CD4-positive, alpha-beta T cell treated with Interleukin-17A for 4 hours (primary cell): ENCODE data around the gene RNF40.

ENCODE experiments used
- DNase-seq: peaks from one replicate; pipeline ENCODE4 v3.0.0-alpha.2; 2020; ENCODE audit warnings: mixed read lengths

Gene RNF40

DNA sequence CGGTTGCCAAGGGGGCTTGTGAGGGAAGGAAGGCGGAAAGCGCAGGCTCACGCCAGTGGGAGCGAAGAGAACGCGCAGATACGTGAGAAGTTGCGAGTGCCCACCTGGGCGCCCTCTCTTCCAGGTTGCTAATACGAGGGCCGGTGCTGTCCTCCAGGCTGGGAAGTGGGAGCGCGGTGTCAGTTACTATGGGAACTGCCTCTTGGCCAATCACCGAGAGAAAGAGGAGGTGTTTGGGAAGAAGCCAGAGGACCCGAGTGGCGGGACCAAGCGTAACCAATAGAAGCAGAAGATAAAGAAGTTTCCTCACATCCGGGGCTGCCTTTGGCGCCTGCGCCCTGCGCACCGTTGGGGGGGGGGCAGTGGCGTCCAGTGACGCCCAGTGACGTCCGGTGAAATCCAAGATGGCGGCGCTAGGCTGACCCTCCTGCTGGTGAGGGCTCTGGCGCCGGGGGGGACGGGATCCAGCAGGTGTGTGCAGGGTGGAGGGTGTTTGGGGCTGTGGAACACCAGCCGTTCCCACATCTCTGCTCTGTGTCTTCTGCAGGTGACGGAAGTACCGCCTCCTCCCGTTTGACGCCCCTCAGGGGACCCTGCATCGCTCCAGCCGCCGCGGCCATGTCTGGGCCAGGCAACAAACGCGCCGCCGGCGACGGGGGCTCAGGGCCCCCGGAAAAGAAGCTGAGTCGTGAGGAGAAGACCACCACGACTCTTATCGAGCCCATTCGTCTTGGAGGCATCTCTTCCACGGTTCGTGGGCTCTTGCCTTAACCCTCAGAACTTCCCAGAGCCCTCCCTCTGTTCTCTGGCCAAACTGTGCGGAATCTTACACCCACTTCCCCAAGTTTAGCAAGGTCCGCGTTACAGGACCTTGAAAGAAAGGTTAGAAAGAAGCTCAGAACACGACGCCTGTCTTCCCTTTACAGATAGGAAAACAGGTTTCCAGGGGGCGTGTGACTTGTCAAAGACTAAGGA lies at the start of gene RNF40, which contains the start of gene CFAP119:
RNF40 (plus strand) TSS at position 395 of the 975 bp plus-strand sequence; CDS start at position 619, 224 bp downstream.
CFAP119 (minus strand) TSS at position 135 of the 975 bp plus-strand sequence. CDS start 314 bp downstream, outside the sequence.
- DNase-seq: peak; percentile 91

DNA sequence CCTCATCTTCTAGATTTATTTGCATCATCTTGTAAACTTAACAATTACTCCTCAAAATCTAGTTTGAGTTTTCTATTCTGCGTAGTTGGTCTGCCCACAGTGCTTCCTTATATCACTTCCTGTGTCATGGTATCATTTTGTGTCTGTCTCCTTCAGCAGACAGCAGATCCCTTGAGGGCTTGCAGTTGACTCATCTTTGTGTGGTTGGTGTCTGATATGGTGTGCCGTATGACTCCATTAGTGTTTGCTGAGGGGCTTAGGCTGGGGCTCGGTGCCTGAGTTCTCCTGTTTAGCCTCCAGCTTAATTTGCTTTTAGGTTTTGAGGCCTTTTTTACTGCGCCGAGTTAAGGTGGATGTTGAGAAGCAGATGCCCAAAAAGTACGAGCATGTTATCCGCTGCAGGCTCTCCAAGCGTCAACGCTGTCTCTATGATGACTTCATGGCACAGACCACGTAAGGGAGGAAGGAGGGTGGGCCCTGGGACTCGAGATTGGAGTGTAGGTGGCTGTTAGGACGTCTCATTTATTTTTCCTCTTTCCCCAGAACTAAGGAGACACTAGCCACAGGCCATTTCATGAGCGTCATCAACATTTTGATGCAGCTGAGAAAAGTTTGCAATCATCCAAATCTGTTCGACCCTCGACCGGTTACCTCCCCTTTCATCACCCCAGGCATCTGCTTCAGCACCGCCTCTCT lies 46.2 kb upstream of the RNF40 start:
- DNase-seq: peak; percentile 49

DNA sequence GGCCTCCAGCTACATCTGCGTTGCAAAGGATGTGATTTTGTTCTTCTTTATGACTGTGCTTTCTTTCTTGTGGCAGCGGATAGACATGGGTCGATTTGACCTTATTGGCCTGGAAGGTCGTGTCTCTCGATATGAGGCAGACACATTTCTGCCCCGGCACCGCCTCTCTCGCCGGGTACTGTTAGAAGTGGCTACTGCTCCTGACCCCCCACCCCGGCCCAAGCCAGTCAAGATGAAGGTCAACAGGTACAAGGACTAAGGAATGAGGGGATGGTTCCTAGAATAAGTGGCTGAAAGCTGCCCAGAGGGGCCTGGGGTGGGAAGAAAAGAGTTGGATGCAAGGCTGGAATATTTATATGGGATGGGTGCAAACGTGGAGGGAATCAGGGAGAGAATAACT lies 42.0 kb upstream of the RNF40 start:
- DNase-seq: no peak

DNA sequence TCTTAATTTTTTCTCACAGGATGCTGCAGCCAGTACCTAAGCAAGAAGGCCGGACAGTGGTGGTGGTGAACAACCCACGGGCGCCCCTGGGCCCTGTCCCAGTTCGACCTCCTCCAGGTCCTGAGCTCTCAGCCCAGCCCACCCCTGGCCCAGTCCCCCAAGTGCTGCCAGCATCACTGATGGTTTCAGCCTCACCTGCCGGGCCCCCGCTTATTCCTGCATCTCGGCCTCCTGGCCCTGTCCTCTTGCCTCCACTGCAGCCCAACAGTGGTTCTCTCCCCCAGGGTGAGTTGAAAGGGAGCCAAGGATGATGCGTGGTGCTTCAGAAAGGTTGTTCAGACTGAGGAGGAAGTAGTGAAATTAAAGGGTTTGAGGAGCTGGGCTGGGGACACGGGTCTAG lies 41.4 kb upstream of the RNF40 start:
- no peak for DNase-seq

DNA sequence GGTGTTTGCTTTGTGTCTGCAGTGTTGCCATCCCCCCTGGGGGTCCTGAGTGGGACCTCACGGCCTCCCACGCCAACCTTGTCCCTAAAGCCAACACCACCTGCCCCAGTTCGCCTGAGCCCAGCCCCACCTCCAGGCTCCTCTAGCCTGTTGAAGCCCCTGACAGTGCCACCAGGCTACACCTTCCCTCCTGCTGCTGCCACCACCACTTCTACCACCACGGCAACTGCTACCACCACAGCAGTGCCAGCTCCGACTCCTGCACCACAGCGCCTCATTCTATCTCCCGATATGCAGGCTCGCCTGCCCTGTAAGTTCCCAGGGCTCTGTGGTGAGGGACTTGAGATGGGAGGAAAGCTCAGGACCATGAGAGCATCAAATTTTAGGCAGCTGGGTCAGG lies 41.0 kb upstream of the RNF40 start:
- DNase-seq: no peak

DNA sequence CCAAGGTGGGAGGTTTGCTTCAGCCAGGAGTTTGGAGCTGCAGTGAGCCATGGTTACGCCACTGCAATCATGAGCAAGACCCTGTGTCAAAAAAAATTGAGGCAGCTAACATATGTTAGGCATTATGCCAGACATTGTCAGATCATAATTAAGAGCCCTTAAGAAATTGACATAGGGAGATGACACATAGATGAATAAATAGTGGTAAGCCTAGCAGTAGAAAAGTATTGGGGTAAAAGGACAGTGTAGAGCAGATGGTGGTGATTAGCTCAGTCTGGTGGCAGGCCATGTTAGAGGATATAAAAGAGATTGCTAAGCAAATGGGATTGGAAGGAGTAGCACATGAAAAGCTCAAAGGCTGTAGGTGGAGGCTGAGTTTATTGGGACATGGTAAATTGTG lies 40.5 kb upstream of the RNF40 start:
- DNase-seq: no peak

DNA sequence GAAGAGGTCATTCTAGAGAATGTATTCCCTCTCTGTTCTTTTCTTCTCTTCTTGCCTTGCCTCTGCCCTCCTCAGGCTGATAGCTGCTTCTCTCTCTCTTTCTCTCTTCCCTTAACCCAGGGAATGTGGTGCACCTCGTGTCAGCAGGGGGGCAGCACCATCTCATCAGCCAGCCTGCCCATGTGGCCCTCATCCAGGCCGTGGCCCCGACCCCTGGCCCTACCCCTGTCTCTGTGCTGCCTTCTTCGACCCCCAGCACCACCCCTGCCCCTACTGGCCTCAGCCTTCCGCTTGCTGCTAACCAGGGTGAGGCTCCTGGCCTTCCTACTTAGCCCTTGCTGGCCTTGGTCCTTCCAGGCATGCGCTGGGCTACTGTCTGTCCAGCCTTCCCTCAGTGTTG lies 39.7 kb upstream of the RNF40 start:
- no peak for DNase-seq

DNA sequence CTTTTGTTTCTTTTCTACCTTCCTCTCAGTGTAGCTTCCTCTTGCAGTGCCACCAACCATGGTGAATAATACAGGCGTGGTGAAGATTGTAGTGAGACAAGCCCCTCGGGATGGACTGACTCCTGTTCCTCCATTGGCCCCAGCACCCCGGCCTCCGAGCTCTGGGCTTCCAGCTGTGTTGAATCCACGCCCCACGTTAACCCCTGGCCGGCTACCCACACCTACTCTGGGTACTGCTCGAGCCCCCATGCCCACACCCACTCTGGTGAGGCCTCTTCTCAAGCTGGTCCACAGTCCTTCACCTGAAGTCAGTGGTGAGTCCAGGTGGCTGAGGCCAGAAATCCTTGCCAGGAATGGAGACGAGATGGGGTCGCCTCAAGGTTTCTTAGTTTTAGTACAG lies 39.2 kb upstream of the RNF40 start:
- no peak for DNase-seq

DNA sequence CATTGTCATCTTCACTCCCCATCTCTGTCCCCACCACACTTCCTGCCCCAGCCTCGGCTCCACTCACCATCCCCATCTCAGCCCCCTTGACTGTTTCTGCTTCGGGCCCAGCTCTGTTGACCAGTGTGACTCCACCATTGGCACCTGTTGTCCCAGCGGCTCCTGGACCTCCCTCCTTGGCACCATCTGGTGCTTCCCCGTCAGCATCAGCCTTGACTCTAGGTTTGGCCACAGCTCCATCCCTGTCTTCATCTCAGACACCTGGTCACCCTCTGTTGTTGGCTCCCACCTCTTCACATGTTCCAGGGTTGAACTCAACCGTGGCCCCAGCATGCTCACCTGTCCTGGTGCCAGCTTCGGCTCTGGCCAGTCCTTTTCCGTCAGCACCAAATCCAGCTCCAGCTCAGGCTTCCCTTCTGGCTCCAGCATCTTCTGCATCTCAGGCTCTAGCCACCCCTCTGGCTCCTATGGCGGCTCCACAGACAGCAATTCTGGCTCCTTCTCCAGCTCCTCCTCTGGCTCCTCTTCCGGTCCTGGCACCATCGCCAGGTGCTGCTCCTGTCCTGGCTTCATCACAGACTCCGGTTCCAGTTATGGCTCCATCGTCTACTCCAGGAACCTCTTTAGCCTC lies 38.3 kb upstream of the RNF40 start:
- DNase-seq: no peak

DNA sequence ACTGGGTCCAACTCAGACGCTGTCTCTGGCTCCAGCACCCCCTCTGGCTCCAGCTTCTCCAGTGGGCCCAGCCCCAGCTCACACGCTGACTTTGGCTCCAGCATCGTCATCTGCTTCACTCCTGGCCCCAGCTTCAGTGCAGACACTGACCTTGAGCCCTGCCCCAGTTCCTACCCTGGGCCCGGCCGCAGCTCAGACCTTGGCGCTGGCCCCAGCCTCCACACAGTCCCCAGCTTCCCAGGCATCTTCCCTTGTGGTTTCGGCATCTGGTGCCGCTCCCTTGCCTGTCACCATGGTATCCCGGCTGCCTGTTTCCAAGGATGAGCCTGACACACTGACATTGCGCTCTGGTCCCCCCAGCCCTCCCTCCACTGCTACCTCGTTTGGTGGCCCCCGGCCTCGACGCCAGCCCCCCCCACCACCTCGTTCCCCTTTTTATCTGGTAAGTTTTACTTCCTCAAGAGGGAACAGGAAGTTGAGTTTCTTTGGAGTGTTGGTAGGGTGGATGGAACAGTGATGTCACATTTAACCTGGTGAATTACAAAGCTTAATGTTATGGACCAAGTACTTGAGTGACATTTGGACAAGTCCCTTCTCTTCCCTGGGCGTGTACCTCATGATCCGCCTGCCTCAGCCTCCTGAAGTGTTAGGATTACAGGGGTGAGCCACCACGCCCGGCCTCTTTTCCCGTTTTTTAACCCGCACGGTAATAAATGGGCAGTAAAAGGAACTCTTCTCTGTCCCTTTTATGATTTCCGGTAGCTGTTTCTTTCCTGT lies 37.3 kb upstream of the RNF40 start:
- DNase-seq: no peak

DNA sequence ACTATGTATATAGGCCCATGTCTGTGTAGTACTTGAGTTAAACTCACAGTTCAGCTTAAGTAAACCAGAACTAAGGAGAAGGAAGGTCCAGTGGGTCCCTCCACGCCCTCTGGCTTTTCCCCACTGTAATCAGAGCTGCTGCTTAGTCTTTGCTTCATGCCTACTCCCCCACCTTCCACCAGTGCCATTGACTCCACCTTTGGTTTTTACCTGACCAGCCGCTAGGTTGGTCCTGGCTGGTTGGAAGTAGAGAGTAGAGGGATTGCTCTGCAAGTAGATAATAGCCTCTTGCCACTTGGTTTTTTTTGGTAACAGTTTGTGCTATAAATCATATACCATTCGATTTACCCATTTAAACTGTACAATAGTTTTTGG lies 36.7 kb upstream of the RNF40 start:
- DNase-seq: no peak

DNA sequence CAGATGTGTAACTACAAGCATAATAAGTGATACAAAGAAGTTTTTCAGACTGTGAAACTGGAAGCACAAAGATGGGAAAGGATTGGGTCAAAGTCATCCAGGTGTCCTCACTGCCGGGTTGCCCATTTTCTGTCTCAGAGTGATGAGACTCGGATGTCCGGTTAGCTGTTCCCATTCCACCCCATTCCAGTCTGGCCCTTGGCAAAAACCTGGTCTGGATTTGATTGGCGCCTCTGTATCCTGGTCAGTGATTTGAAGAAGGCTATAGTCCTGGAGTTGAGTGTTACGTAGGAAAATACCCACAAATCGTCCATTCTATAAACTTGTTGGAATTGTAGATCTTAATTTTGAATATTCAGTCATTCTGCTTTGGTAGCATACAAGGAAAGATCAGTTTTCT lies 33.8 kb upstream of the RNF40 start:
- no peak for DNase-seq

DNA sequence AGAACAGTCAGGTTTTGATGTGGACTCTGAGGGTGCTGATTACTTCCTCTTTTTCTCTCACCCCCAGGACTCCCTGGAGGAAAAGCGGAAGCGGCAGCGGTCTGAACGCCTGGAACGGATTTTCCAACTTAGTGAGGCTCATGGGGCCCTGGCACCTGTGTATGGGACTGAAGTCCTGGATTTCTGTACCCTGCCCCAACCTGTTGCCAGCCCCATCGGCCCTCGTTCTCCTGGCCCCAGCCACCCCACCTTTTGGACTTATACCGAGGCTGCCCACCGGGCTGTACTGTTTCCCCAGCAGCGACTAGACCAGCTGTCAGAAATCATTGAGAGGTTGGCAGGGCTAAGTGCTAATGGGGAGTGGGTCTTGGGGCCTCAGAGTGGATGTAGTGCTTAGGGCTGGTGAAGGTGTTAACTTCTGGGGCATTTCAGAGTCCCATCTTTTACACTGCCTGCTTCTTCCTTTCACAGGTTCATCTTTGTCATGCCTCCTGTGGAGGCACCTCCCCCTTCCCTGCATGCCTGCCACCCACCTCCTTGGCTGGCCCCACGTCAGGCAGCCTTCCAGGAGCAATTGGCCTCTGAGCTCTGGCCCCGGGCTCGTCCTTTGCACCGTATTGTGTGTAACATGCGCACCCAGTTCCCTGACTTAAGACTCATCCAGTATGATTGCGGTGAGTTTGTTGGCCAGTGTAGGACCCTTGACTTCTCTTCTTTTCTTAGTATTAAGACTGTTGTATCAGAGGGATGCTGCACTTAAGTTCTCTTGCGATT lies 33.0 kb upstream of the RNF40 start:
- DNase-seq: no peak

DNA sequence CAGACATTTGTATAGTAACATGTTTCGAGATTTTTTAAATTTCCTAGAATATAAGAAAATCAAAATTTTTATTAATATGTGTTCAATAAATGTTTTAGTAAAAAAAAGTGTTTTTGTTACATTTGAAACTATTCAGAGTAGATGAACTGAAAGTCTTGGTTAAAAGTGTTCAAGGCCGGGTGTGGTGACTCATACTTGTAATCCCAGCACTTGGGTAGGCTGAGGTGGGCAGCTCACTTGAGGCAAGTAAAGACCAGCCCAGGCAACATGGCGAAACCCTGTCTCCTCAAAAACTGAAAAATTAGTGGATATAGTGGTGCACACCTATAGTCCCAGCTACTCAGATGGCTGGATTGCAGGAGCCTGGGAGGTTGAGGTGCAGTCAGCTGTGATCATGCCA lies 30.7 kb upstream of the RNF40 start:
- no peak for DNase-seq

DNA sequence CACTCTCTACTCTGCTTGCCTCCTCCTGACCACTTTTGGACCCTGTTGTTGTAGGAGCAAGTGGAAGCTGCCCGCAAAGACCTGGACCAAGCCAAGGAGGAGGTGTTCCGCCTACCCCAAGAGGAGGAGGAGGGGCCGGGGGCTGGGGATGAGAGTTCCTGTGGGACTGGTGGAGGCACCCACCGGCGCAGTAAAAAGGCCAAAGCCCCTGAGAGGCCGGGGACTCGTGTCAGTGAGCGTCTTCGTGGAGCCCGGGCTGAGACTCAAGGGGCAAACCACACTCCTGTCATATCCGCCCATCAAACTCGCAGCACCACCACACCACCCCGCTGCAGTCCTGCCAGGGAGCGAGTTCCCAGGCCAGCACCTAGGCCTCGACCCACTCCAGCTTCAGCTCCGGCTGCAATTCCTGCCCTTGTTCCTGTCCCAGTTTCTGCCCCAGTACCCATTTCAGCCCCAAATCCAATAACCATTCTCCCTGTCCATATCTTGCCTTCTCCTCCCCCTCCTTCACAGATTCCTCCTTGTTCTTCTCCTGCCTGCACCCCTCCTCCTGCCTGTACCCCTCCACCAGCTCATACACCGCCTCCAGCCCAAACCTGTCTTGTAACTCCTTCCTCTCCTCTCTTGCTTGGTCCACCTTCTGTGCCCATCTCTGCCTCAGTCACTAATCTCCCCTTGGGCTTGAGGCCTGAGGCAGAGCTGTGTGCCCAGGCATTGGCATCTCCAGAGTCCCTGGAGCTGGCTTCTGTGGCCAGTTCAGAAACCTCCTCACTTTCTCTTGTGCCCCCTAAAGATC lies 24.9 kb upstream of the RNF40 start:
- no peak for DNase-seq

DNA sequence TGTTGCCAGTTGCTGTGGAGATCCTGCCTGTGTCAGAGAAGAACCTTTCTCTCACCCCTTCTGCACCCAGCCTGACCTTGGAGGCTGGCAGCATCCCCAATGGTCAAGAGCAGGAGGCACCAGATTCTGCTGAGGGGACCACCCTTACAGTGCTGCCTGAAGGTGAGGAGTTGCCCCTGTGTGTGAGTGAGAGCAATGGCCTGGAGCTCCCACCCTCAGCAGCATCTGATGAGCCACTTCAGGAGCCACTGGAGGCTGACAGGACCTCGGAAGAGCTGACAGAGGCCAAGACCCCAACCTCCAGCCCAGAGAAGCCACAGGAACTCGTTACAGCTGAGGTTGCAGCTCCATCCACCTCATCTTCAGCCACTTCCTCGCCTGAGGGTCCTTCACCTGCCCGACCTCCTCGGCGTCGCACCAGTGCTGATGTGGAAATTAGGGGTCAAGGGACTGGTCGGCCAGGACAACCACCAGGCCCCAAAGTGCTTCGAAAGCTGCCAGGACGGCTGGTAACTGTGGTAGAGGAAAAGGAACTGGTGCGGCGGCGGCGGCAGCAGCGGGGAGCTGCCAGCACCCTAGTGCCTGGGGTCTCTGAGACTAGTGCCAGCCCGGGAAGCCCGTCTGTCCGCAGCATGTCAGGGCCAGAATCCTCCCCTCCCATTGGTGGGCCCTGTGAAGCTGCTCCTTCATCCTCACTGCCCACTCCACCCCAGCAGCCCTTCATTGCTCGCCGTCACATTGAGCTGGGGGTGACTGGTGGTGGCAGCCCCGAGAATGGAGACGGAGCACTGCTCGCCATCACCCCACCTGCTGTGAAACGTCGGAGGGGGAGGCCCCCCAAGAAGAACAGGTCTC lies 24.1 kb upstream of the RNF40 start:
- DNase-seq: no peak

DNA sequence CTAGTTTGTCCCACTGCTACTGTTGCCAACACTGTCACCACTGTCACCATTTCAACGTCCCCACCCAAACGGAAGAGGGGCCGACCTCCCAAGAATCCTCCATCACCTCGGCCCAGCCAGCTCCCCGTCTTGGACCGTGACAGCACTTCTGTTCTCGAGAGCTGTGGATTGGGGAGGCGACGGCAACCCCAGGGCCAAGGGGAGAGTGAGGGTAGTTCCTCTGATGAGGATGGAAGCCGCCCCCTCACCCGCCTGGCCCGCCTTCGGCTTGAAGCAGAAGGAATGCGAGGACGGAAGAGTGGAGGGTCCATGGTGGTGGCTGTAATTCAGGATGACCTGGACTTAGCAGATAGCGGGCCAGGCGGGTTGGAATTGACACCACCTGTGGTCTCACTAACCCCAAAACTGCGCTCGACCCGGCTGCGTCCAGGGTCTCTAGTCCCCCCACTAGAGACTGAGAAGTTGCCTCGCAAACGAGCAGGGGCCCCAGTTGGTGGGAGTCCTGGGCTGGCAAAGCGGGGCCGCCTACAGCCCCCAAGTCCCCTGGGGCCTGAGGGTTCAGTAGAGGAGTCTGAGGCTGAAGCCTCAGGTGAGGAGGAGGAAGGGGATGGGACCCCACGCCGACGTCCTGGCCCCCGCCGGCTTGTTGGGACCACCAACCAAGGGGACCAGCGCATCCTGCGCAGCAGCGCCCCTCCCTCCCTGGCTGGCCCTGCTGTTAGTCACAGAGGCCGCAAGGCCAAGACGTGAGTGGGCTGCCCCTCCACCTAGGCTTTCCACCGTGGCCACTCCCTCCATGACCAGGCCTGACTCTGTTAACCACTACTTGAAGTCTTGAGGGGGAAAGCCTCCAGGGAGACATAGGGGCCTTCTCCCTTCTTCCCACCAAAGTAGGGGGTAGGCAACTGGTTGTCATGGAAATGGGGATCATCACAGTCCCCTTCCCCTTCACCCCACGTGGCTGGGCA lies 22.9 kb upstream of the RNF40 start:
- DNase-seq: no peak

DNA sequence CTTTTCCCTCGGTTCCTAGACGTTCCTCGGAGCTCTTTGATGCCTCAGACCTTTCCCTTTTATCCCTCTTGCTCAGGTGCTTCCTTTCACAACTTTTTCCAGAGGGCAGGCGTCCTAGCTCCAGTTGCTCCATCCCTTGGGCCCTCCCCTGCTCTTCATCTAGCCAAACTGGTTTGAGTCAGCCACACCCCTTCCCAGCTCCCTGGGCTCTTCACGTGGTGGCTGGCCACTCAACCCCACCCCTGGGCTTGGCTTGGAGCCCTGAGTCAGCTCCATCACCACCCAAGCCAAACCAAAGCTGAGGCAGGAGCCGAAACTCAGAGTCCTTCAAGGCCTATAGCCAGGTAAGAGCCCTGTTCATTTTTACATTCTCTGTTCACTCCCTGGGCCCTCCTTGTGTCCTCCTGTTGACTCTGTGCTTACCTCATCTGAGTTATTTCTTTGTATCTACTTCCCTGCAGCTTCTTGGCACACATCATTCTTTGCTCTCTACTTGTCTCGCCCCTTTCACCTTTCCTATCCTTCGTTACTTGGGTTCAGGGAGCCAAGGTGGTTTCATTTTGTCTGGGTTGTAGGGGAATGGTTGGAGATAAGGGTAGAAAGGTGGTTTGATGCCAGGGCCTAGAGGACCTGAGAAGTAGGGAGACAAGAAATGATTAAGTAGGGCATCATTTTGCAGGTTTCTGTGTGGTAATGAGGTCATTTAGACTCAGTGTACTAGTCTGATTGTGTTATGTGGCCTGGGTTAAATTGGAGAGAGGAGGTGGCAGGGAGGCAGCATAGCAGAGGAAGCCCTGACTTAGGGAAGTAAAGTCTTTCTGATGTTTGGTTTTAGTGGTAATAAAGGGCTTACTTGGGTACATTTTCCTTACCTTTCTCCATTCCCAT lies 21.5 kb upstream of the RNF40 start:
- DNase-seq: no peak
